Colonic mucosa (tissue), 4 donors: ENCODE measurements around the gene FNDC7. TPM values are rescaled to one million over a fixed set of nuclear protein-coding genes. Genes with fewer than 3 reads are reported as not detected.
"Not testable (repeated sequence)": the region's sequence is repeated elsewhere in the genome, so short reads cannot be mapped to it uniquely, and the experiment has no call there.

ENCODE experiments used
- DNase-seq: peaks from one replicate; pipeline ENCODE4 v3.0.0-alpha.2; 2020
- H3K27ac ChIP-seq: fragments of 200-600 bp; one replicate; pipeline ENCODE4 v1.8.0; 2021
- H3K27me3 ChIP-seq: fragments of 200-600 bp; one replicate; pipeline ENCODE4 v1.8.0; 2021
- H3K36me3 ChIP-seq: fragments of 200-600 bp; one replicate; pipeline ENCODE4 v1.8.0; 2021
- H3K4me1 ChIP-seq: fragments of 200-600 bp; one replicate; pipeline ENCODE4 v1.8.0; 2021; ENCODE audit warnings: mild to moderate bottlenecking
- H3K4me3 ChIP-seq: fragments of 200-600 bp; one replicate; pipeline ENCODE4 v1.8.0; 2021
- H3K9ac ChIP-seq, 2 donors: one replicate each; pipeline ENCODE4 v1.7.0; 2013; ENCODE audit warnings: control low read depth in 2 of 2, low read depth in 2 of 2, low read length in 2 of 2
- H3K9me3 ChIP-seq: fragments of 200-600 bp; one replicate; pipeline ENCODE4 v1.8.0; 2021
- CTCF ChIP-seq: fragments of 200-600 bp; IDR thresholded peaks from one replicate; pipeline ENCODE4 v1.8.0; 2022; ENCODE audit warnings: antibody characterized with exemption, mild to moderate bottlenecking
- intact Hi-C: fragments of 100-400 bp; cut with DNase I; formaldehyde crosslinking; loops from one replicate; pipeline ENCODE4 v1.14.1; 2022
- total RNA-seq, 2 donors: library from RNA; stranded (reverse); fragmentation: NEBNext Ultra II Directional in 1 of 2; extraction: Animal tissue kit (Norgen Biotek cat#: 25700) in 1 of 2; gene quantifications; one replicate each; pipeline ENCODE4 v1.2.1, GENCODE V29; 2021
- donor health status: healthy.
- donor health status: DM: no; HTN: no; CAD: no.
- donor health status: DM: no; HTN: no; CAD: no.

Gene FNDC7
- total RNA-seq, 2 donors from 2014 or later, result not detected

GRCh38 chr1:108679586-108680213, 33.0 kb upstream of the FNDC7 start:
- H3K27me3 ChIP-seq, result no peaks in the 10 kb centered on the region
- H3K36me3 ChIP-seq, result no peaks in the 10 kb centered on the region
- intact Hi-C loops, result no loop called here
- no peak for DNase-seq
- H3K9ac ChIP-seq, result no peak overlapping the region
- H3K4me1 ChIP-seq, result no peaks in the 10 kb centered on the region
- H3K4me3 ChIP-seq, result no peak overlapping the region
- H3K27ac ChIP-seq, result no peak overlapping the region
- no peak for TF ChIP-seq CTCF
- no peaks in the 10 kb centered on the region for H3K9me3 ChIP-seq

- H3K4me1 ChIP-seq, H3K27ac ChIP-seq, intact Hi-C loops, H3K9ac ChIP-seq, H3K4me3 ChIP-seq, DNase-seq, H3K36me3 ChIP-seq, H3K27me3 ChIP-seq, H3K9me3 ChIP-seq: not testable (repeated sequence)
Measured at GRCh38 chr1:108681701-108682100, 31.0 kb upstream of the FNDC7 start.

GRCh38 chr1:108685529-108685928, 27.2 kb upstream of the FNDC7 start:
- no peak overlapping the region for H3K4me3 ChIP-seq
- H3K9me3 ChIP-seq, result no peaks in the 10 kb centered on the region
- no peak for DNase-seq
- no peaks in the 10 kb centered on the region for H3K4me1 ChIP-seq
- no peaks in the 10 kb centered on the region for H3K36me3 ChIP-seq
- no peak overlapping the region for H3K27ac ChIP-seq
- intact Hi-C loops, result no loop called here
- no peak overlapping the region for H3K9ac ChIP-seq
- H3K27me3 ChIP-seq, result no peaks in the 10 kb centered on the region
- no peak for TF ChIP-seq CTCF

GRCh38 chr1:108686614-108687313, 25.9 kb upstream of the FNDC7 start:
- intact Hi-C loops, result no loop called here
- no peak for DNase-seq
- Histone ChIP-seq H3K27me3 (no peaks in the 10 kb centered on the region), H3K4me1 (no peaks in the 10 kb centered on the region), H3K4me3 (no peak overlapping the region), H3K9me3 (no peaks in the 10 kb centered on the region), H3K27ac (no peak overlapping the region), H3K9ac (no peak overlapping the region), H3K36me3 (no peaks in the 10 kb centered on the region)
- TF ChIP-seq CTCF, result no peak

GRCh38 chr1:108691128-108691941, 21.4 kb upstream of the FNDC7 start:
- H3K9ac ChIP-seq, result peak overlapping the region; percentile 93 to 99
- intact Hi-C loops, result no loop called here

More at GRCh38 chr1:108691128-108691941, 21.4 kb upstream of the FNDC7 start:
- DNase-seq, result peak; percentile 21
- Histone ChIP-seq H3K27me3 (no peaks in the 10 kb centered on the region), H3K9me3 (no peaks in the 10 kb centered on the region), H3K4me3 (peak overlapping the region; percentile 73), H3K27ac (peak overlapping the region; percentile 97), H3K4me1 (no peaks in the 10 kb centered on the region), H3K36me3 (peaks cover 6% of the 10 kb centered on the region)
- no peak for TF ChIP-seq CTCF
